GM12892 (cell line): ENCODE measurements around the gene NKAIN2.

ENCODE experiments used
- POLR2A ChIP-seq: IDR thresholded peaks from 2 replicates; pipeline ENCODE4 v1.6.1; 2011; ENCODE audit warnings: low read depth, low read length, control low read depth
- TAF1 ChIP-seq: IDR thresholded peaks from 2 replicates; pipeline ENCODE4 v1.6.1; 2011; ENCODE audit warnings: low read depth, mild to moderate bottlenecking, control low read depth, low read length, borderline replicate concordance

DNA sequence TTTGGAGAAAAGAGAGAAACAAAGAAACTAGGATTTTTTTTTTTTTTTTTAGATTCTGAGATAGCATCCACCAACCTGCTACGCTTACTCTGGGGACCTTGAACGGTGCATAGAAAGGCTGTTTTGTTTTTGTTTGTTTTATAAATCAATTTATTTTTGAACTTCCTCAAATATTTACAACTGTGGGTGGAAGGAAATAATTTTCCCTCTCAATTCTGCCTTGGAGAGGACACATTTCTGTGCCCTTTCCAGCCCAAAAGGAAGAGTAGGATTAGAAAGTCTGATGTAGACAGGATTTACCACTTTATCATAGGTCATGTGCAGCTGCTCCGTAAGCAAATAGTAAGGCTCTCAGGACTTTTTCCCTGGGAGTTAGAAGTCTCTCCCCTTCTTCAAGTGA lies 190.5 kb downstream of the NKAIN2 start:
- TF ChIP-seq TAF1 (no peak), POLR2A (no peak)
